Subcutaneous adipose tissue (tissue), 4 donors: Measurements from ENCODE around the gene MAP3K4. TPM values are rescaled to one million over a fixed set of nuclear protein-coding genes. Genes with fewer than 3 reads are reported as not detected.

Experiments used
- total RNA-seq, 4 donors: library from RNA; depleted of rRNA; stranded (reverse); fragments of >200 nt; gene quantifications; one replicate each; pipeline ENCODE4 v1.1.0, GENCODE V29; 2016
- TF ChIP-seq, protein P1 (sequence below): fragments of 450-650 bp; IDR thresholded peaks from one replicate; pipeline ENCODE4 v1.5.1; 2016; ENCODE audit warnings: low read depth, mild to moderate bottlenecking, control low read depth, antibody characterized with exemption, moderate library complexity

MAP3K4 gene
- total RNA-seq, 4 donors from 2014 or later: 26.2 to 36.7 (median 36.1) TPM

DNA sequence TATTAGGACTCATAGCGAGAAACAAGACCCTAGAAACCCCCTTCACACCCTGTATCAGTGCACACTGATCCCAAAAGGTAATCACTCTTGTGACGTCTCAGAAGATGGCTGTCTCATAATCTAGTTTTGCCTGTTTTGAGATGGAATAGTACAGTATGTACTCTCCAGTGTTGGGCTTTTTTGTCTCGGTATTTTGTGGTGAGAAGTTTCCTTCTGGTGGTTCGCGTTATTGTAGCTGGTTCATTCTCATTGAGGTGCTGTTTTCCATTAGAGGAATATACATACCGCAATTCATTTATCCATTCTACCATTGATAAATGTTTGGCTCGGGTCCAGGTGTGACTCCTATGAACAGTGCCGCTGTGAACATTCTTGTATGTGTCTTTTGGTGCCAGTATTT lies 27.9 kb upstream of the MAP3K4 start:
- TF ChIP-seq, protein P1, sequence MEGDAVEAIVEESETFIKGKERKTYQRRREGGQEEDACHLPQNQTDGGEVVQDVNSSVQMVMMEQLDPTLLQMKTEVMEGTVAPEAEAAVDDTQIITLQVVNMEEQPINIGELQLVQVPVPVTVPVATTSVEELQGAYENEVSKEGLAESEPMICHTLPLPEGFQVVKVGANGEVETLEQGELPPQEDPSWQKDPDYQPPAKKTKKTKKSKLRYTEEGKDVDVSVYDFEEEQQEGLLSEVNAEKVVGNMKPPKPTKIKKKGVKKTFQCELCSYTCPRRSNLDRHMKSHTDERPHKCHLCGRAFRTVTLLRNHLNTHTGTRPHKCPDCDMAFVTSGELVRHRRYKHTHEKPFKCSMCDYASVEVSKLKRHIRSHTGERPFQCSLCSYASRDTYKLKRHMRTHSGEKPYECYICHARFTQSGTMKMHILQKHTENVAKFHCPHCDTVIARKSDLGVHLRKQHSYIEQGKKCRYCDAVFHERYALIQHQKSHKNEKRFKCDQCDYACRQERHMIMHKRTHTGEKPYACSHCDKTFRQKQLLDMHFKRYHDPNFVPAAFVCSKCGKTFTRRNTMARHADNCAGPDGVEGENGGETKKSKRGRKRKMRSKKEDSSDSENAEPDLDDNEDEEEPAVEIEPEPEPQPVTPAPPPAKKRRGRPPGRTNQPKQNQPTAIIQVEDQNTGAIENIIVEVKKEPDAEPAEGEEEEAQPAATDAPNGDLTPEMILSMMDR: no peak

DNA sequence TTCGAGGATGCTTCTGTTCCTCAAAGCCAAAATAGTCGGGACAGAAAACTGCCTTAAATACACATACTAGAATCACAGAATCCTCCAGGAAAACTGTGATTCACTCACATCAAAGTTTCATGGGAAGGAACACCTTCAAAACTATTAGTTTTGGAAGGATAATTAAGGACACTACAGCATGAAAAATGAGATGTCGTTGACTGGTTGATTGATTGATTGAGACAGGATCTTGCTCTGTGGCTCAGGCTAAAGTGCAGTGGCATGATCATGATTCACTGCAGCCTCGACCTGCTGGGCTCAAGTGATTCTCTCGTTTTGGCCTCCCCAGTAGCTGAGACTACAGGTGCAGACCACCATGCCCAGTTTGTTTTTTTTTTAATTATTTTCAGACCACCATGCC lies 25.7 kb upstream of the MAP3K4 start:
- TF ChIP-seq, protein P1: no peak

DNA sequence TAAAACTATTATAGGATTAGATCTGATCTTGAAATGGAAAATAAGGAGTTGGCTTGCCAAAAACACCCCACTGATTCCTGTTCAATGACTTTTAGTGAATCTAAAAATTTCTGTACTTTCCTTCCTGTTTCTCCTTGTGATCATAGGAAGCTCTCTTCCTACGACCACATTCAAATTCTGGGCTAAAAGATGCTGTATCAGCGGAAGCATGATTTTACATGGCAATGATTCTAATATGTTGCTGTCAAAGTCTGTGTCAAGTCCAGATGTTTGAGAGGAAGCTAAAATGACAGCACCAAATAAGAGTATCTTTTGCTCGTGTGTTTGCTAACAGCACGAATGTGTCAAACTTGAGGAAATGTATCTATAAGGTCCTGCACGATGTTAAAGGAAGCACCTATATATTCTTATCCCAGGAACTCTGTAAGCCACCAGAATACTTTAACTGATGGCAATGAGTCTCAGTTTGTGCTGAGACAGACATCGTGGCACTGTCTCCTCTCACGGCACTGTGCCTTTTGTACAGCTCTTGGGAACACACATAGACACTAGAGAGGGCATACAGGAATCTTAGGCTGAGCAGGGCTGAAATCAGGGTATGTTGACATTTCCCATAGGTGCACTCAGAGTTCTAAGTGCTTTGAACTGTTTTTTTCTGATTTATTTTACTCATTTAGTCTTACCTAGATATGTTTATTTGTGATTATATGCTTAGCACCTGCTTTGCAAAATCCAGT lies 24.9 kb upstream of the MAP3K4 start:
- TF ChIP-seq, protein P1: no peak

DNA sequence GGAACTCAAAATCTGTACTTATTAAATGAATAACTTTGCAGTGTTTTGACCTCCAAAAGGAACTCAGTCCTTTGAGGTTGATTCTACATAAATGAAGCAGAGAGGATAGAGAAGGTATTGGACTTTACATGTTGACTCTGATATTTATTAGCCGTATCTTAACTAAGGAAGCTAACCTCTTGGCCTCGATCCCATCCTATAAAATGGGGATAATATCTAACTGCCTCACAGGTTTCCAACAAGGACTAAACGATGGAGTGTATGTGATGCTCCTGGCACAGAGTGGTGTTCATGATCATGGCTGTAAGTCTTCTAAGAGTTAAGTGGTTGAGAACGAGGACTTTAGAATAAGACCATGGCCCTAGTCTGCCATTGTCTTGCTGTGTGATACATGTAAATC lies 24.2 kb upstream of the MAP3K4 start:
- TF ChIP-seq, protein P1: no peak

DNA sequence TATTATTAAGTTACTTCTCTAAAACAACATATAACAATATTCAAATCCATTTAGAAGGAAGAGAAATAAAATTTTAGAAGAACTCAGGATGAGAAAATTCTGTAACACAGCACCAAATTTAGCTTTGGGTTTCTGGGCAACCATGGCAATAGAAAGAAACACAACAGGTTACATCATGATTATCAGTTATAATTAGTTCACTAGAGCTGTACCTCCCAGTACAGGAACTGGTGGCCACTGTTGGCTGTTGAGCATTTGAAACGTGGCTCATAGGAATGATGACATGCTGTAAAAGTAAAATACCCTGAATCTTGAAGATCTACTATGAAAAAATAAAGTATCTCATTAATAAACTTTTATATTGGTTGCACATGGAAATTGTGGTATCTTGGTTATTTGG lies 23.7 kb upstream of the MAP3K4 start:
- TF ChIP-seq, protein P1: no peak

DNA sequence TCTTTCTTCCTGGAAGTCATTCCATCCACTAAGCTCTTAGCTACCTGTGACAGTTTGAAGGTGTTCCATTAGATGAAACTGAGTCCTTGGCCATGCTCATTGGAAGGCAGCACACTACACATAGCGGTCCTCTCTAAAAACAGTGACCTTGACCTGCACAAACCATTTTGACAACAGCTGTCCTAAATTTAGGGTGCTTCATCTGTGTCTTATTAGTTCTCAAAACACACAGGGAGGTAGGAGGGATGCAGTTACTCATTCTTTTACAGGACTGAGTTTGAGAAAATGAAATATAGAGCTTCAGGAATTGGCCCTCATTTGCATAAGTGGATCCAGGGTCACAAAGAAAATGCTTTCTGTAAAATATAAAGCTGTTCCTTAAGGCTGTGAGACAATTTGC lies 20.4 kb upstream of the MAP3K4 start:
- TF ChIP-seq, protein P1: no peak

DNA sequence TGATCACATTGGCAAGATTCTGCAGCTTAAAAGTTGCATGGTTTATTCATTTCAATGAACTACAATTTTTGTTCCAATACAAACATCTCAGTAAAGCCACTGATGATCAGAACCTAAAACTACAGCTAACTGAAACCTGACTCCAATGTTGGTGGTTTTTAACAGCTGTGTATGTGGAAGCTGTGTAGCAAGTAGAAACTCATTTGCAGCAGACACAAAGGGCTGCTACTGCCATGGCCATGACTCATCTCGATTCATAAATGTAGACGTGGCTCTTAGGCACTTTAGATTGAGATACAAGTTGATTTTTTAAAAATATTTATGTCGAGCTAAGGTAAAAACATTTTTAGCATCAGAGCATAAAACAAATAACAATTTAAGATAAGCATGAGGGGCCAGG lies 19.5 kb upstream of the MAP3K4 start:
- TF ChIP-seq, protein P1: no peak
